Calu3 (cell line): ENCODE results near the gene EFCAB11. TPM values are rescaled to one million over a fixed set of nuclear protein-coding genes. Genes with fewer than 3 reads are reported as not detected.

ENCODE experiments used
- BruUV-seq: library from RNA; stranded (reverse); fragments of 400-500 nt; replicated peaks from 2 replicates; lab custom pipeline; 2021; lab: Mats Ljungman, UMichigan
- CTCF ChIA-PET: fragments of 300-600 bp; sonication (Branson Sonifier 250); formaldehyde crosslinking; loops from one replicate; lab custom pipeline; 2022; ENCODE audit warnings: antibody characterized with exemption; lab: Charles Lee
- DNase-seq: peaks from one replicate; pipeline ENCODE4 v3.0.0; 2022
- H3K27ac Mint-ChIP-seq: one replicate; pipeline ENCODE4 v1.8.0; 2022; ENCODE audit warnings: mixed read lengths; ENCODE audit not compliant: unreplicated experiment
- H3K27me3 Mint-ChIP-seq: one replicate; pipeline ENCODE4 v1.8.0; 2022; ENCODE audit warnings: mixed read lengths; ENCODE audit not compliant: unreplicated experiment
- H3K36me3 Mint-ChIP-seq: one replicate; pipeline ENCODE4 v1.8.0; 2022; ENCODE audit warnings: mild to moderate bottlenecking, moderate library complexity, mixed read lengths; ENCODE audit not compliant: insufficient read depth, unreplicated experiment
- H3K4me1 Mint-ChIP-seq: one replicate; pipeline ENCODE4 v1.8.0; 2022; ENCODE audit warnings: mild to moderate bottlenecking, low read depth, mixed read lengths; ENCODE audit not compliant: unreplicated experiment
- H3K4me3 Mint-ChIP-seq: one replicate; pipeline ENCODE4 v1.8.0; 2022; ENCODE audit warnings: mild to moderate bottlenecking, low read depth, moderate library complexity, mixed read lengths; ENCODE audit not compliant: unreplicated experiment
- H3K9me3 Mint-ChIP-seq: one replicate; pipeline ENCODE4 v1.8.0; 2022; ENCODE audit warnings: low read depth, mixed read lengths; ENCODE audit not compliant: unreplicated experiment
- CTCF ChIP-seq: fragments of 200-600 bp; IDR thresholded peaks from one replicate; pipeline ENCODE4 v1.8.0; 2022; ENCODE audit warnings: antibody characterized with exemption; ENCODE audit not compliant: unreplicated experiment
- intact Hi-C: fragments of 100-400 bp; cut with micrococcal nuclease; formaldehyde crosslinking; loops from one replicate; pipeline ENCODE4 v1.10.0; 2022; ENCODE audit not compliant: unreplicated experiment
- total RNA-seq: library from RNA; stranded (reverse); gene quantifications from 2 replicates; pipeline ENCODE4 v1.2.3, GENCODE V29; 2022

EFCAB11 gene
- total RNA-seq, 1 experiment from 2014 or later, result 29.4 TPM

- intact Hi-C loops, result no loop called here
Measured at GRCh38 chr14:89855961-89856656, 98.4 kb downstream of the EFCAB11 start.

GRCh38 chr14:89853936-89854693 lies 100.4 kb downstream of the EFCAB11 start:
- H3K4me3 Mint-ChIP-seq, result no peak overlapping the region
- H3K27ac Mint-ChIP-seq, result no peak overlapping the region
- DNase-seq, result no peak
- H3K36me3 Mint-ChIP-seq, result peaks cover 5% of the 10 kb centered on the region
- H3K27me3 Mint-ChIP-seq, result no peaks in the 10 kb centered on the region
- TF ChIP-seq CTCF, result no peak
- intact Hi-C loops, result no loop called here
- BruUV-seq, result no TSS peak
- no peaks in the 10 kb centered on the region for H3K9me3 Mint-ChIP-seq
- CTCF ChIA-PET, result interaction anchor here (0.8 kb wide), 1 partner anchor 45 kb away, joined by 7 read pairs; no protein-coding TSS in a partner anchor
- no peaks in the 10 kb centered on the region for H3K4me1 Mint-ChIP-seq

More at GRCh38 chr14:89855961-89856656, 98.4 kb downstream of the EFCAB11 start:
- no peak overlapping the region for H3K4me3 Mint-ChIP-seq
- CTCF ChIA-PET, result no interaction called here
- peaks cover 5% of the 10 kb centered on the region for H3K36me3 Mint-ChIP-seq
- no peak for DNase-seq
- no peaks in the 10 kb centered on the region for H3K4me1 Mint-ChIP-seq
- peaks cover 2% of the 10 kb centered on the region for H3K9me3 Mint-ChIP-seq
- H3K27me3 Mint-ChIP-seq, result no peaks in the 10 kb centered on the region
- TF ChIP-seq CTCF, result no peak
- BruUV-seq, result no TSS peak
- H3K27ac Mint-ChIP-seq, result no peak overlapping the region

GRCh38 chr14:89851106-89851505 lies 103.4 kb downstream of the EFCAB11 start:
- no peaks in the 10 kb centered on the region for H3K9me3 Mint-ChIP-seq
- H3K4me3 Mint-ChIP-seq, result no peak overlapping the region
- DNase-seq, result no peak
- no peaks in the 10 kb centered on the region for H3K27me3 Mint-ChIP-seq
- TF ChIP-seq CTCF, result no peak
- intact Hi-C loops, result no loop called here
- H3K36me3 Mint-ChIP-seq, result peaks cover 5% of the 10 kb centered on the region
- no TSS peak for BruUV-seq
- no peaks in the 10 kb centered on the region for H3K4me1 Mint-ChIP-seq
- no peak overlapping the region for H3K27ac Mint-ChIP-seq
- CTCF ChIA-PET, result no interaction called here

GRCh38 chr14:89849931-89850330 lies 104.6 kb downstream of the EFCAB11 start:
- Mint-ChIP-seq H3K9me3 (no peaks in the 10 kb centered on the region), H3K4me3 (no peak overlapping the region), H3K36me3 (peaks cover 5% of the 10 kb centered on the region), H3K27ac (no peak overlapping the region), H3K27me3 (no peaks in the 10 kb centered on the region), H3K4me1 (no peaks in the 10 kb centered on the region)
- TF ChIP-seq CTCF, result no peak
- intact Hi-C loops, result no loop called here
- no TSS peak for BruUV-seq
- CTCF ChIA-PET, result no interaction called here
- DNase-seq, result no peak
